ENCODE data around the gene SPHKAP. TPM values are rescaled to one million over a fixed set of nuclear protein-coding genes. Genes with fewer than 3 reads are reported as not detected.

Gene SPHKAP
- polyA plus RNA-seq, 1 of the 3 experiments (the other 2 are of a cell fraction), result not detected

DNA sequence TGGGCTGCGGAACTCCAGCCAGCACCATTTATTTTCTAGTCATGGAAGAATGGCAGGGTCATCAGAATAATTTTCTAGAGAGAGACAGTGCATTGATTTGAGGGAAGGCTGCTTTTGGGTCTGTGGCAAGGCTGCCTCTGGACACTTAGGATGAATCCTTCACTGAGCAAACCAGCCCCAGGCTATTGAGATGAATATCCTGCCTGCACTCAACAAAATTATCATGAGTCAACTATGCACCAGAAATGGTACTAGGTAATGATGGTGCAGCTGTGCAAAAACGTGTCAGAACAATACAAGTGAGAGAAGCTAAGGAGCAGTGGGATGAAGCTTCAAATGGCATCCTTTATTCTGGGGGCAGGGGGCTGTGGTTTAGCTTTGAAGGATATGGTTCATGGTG is 115.8 kb downstream of the SPHKAP start:
- Histone ChIP-seq H3K9me3 (no peaks in the 10 kb centered on the region), H2AFZ (ENCODE audit: low read depth) (no peak overlapping the region), H4K20me1 (ENCODE audit: insufficient read depth) (no peaks in the 10 kb centered on the region), H3K79me2 (ENCODE audit: insufficient read depth) (no peaks in the 10 kb centered on the region), H3K27me3 (ENCODE audit: insufficient read depth) (no peaks in the 10 kb centered on the region; the same call in 1 of the 2 replicates), H3F3A (replicated peaks; ENCODE audit: insufficient read depth) (no peaks in the 10 kb centered on the region), H3K4me2 (no peak overlapping the region), H3K27ac (ENCODE audit: low read depth in 2 of 2, low read length in 1 of 2) (no peak overlapping the region), H3K9me2 (no peaks in the 10 kb centered on the region), H3K9ac (no peak overlapping the region), H3K4me1 (ENCODE audit: control insufficient read depth in 1 of 2, insufficient read depth in 2 of 2, low read depth in 1 of 2, low read length in 1 of 2) (no peaks in the 10 kb centered on the region), H3K36me3 (replicated peaks in 1 of 2; ENCODE audit: control insufficient read depth in 1 of 2, insufficient read depth in 2 of 2, low read length in 1 of 2) (no peaks in the 10 kb centered on the region), H3K4me3 (ENCODE audit: low read depth in 2 of 2, low read length in 1 of 2) (no peak overlapping the region)
- ChIA-PET POLR2A (no interaction called here), CTCF (no interaction called here)
- no peak for TF ChIP-seq FOSL2 (IDR thresholded peaks at IDR 0.05; ENCODE audit: borderline replicate concordance, low read depth)
- TF ChIP-seq MAX (IDR thresholded peaks at IDR 0.05; ENCODE audit: low read depth), result no peak
- no peak for TF ChIP-seq SMC3 (IDR thresholded peaks at IDR 0.05; ENCODE audit: low read depth, low read length)
- no peak for TF ChIP-seq FOXJ3 (CRISPR knock-in tag; IDR thresholded peaks at IDR 0.05)
- TF ChIP-seq MXI1 (IDR thresholded peaks at IDR 0.05; ENCODE audit: low read depth, low read length), result no peak
- no peak for TF ChIP-seq ZBTB33 (IDR thresholded peaks at IDR 0.05; ENCODE audit: borderline replicate concordance, low read depth)
- TF ChIP-seq RFX5 (IDR thresholded peaks at IDR 0.05; ENCODE audit: low read length), result no peak
- TF ChIP-seq EP300 (IDR thresholded peaks at IDR 0.05; ENCODE audit: borderline replicate concordance in 1 of 2, low read depth in 1 of 2, low read length in 1 of 2), result no peak
- no peak for TF ChIP-seq NFIC (IDR thresholded peaks at IDR 0.05; ENCODE audit: borderline replicate concordance)
- TF ChIP-seq REST (IDR thresholded peaks at IDR 0.05; ENCODE audit: low read depth, low read length), result no peak
- no peak for TF ChIP-seq ELF1 (IDR thresholded peaks at IDR 0.05)
- no peak for TF ChIP-seq SIN3A (IDR thresholded peaks at IDR 0.05; ENCODE audit: borderline replicate concordance, low read depth, low read length)
- TF ChIP-seq RCOR1 (IDR thresholded peaks at IDR 0.05; ENCODE audit: low read length), result no peak
- DNase-seq, result no peak
- WGBS (ENCODE audit: low lambda C conversion rate), result 7% methylated on average over 2 of the region's 2 CpGs
